Hypothalamus (tissue), 51 donors: ENCODE measurements around the gene TBC1D19.

Experiments
- DNase-seq, 51 donors: peaks; one replicate each; lab custom pipeline; 2025; lab: John Stamatoyannopoulos, UW

The TBC1D19 gene

DNA sequence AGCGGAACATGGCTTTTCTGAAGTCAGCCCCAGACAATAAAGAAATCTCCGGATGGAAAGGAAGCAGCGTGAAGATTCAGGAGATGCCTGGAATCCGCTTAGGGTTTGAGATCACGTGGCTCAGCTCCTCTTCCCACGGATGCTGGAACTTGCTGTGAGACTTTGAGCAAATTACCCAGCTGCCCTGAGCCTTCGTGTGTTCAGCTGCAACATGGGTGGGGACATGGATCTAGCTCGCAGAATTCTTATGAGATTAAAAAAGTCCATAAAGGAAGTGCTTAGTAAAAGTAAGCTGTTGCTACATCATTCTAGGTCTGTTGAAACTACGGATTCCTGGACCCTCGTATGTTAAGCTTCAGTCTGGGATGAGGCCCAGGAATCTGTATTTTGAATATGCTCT, 221.0 kb downstream of the TBC1D19 start:
- DNase-seq = no peak
